ENCODE results near the gene TOR1AIP2.

DNA sequence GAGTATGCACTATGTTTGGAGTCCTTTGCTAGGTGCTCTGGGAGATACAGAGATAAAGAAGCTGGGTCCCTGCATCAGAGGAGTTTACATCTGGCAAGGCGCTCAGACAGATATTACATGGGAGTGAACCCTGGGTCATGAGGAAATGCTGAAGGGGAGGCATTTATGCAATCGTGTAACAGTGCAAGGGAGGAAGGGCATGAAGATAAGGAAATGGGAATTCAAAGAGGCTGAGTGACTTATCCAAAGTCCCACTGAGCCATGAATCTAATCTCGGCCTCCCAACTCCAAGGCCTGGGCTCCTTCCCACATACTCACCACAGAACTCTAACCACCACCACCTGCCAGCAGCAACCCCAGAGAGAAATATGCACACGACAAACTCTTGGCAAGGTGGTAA is 82.9 kb downstream of the TOR1AIP2 start:
- TF ChIP-seq, protein P1, sequence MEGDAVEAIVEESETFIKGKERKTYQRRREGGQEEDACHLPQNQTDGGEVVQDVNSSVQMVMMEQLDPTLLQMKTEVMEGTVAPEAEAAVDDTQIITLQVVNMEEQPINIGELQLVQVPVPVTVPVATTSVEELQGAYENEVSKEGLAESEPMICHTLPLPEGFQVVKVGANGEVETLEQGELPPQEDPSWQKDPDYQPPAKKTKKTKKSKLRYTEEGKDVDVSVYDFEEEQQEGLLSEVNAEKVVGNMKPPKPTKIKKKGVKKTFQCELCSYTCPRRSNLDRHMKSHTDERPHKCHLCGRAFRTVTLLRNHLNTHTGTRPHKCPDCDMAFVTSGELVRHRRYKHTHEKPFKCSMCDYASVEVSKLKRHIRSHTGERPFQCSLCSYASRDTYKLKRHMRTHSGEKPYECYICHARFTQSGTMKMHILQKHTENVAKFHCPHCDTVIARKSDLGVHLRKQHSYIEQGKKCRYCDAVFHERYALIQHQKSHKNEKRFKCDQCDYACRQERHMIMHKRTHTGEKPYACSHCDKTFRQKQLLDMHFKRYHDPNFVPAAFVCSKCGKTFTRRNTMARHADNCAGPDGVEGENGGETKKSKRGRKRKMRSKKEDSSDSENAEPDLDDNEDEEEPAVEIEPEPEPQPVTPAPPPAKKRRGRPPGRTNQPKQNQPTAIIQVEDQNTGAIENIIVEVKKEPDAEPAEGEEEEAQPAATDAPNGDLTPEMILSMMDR (conservative IDR thresholded peaks at IDR 0.05; ENCODE audit: low read depth, low read length) = no peak
- TF ChIP-seq EZH2 (IDR thresholded peaks at IDR 0.05; ENCODE audit: borderline replicate concordance, low read depth, low read length, poor library complexity, severe bottlenecking) = no peak

Measured in A673 (cell line).